HG03039 (cell line): ENCODE measurements around the gene RIMS3.
"Not testable (repeated sequence)": the region's sequence is repeated elsewhere in the genome, so short reads cannot be mapped to it uniquely, and the experiment has no call there.

Experiments
- ATAC-seq: cut with Tn5 transposase; IDR thresholded peaks from one replicate; pipeline ENCODE4 v1.9.1; 2021; ENCODE audit warnings: mild to moderate bottlenecking, moderate library complexity; ENCODE audit not compliant: unreplicated experiment

RIMS3 gene

GRCh38 chr1:40633523-40633922, 32.0 kb downstream of the RIMS3 start:
- no peak for ATAC-seq

DNA sequence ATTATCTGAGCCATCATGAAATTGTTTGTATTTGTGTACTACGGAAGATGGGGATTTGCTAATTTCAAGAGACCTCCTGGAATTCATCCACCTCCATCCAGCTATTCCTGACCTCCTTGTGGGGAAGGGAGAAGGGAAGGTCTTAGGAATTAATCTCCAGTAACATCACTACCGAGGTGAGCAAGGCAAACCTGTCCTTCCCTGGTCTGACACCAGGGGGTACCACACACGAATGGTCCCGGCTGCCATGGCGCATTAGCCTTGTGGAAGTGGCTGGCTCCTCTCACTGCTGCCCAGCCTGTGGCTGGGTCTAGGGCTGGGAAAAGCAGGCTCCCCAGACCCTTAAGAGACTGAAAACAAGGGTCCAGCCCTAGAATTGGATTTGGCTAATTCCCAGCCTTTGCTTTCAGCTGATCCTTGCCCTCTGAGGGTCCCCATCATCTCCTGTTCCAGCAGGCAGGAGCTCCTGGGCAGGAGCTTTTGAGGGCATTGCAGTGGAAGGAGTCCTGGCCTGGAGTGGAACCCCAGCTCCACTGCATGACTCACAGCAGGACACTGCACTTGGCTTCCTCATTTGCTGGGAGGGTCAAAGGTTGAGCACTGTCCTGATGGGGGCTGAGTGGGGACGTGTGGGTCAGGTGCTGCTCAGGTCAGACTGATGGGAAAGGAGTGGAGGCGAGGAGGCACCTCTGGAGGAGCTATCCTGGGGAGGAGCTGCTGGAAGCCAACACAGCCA, 34.8 kb downstream of the RIMS3 start:
- ATAC-seq, result no peak

GRCh38 chr1:40629546-40629945, 35.9 kb downstream of the RIMS3 start:
- ATAC-seq, result not testable (repeated sequence)

DNA sequence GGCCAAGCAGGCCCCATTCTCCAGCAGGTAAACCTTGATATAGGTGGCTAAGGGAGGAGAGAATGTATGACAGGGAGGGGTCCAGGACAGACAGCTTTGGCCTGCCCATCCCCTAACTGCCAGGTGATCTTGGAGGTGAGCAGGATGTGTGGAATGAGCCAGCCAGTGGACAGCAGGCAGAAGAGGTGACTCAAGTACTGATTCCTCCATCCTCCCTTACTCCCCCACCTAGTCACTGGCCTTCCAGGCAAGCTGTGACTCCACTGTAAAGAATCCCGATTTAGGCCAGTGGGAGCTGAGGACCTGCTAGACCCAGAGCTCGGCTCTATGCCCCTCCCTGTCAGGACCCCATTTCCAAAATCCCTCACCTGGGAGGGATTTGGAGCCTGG, 36.6 kb downstream of the RIMS3 start:
- no peak for ATAC-seq

DNA sequence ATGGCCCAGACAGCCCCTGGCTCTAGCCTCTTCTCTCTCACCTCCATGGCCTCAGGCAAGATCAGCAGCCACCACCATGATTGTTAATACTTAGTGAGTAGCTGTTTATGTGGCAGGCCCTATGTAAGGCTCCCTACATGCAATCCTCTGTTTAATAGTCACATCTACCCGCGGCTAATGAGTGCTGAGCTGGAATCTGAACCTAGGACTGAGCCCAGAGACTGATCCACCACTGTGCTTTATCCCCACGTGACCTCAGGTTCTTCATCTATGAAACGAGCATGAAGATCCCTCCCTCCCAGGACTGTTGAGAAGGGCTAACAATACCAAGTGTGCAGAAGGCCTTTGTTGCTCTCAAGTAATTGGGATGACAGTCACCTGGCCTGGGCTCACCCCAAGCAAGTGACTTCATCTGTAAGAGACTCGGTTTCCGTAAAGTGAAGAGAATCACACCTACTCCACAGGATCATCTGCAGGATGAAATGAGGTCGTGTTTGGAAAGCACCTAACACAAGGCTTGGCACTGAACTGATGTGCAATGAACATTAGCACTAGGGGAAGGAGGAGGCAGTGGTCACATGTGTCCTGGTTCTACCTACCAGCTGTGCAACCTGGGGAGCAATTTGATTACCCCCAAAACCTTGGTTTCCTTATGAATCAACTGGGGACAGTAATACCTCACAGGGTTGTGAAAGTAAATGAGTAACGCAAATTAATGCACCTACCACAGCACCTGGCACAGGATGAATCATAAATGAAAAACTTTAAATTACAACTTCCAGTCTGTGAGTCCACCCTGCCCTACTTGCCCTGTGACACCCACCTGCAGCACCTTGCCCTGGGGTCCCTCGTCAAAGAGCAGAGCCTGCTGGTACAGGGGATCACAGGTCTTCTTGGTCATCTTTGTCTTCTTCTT, 37.2 kb downstream of the RIMS3 start:
- ATAC-seq, result no peak

- no peak for ATAC-seq
Observed at GRCh38 chr1:40626383-40626770, 39.1 kb downstream of the RIMS3 start.

DNA sequence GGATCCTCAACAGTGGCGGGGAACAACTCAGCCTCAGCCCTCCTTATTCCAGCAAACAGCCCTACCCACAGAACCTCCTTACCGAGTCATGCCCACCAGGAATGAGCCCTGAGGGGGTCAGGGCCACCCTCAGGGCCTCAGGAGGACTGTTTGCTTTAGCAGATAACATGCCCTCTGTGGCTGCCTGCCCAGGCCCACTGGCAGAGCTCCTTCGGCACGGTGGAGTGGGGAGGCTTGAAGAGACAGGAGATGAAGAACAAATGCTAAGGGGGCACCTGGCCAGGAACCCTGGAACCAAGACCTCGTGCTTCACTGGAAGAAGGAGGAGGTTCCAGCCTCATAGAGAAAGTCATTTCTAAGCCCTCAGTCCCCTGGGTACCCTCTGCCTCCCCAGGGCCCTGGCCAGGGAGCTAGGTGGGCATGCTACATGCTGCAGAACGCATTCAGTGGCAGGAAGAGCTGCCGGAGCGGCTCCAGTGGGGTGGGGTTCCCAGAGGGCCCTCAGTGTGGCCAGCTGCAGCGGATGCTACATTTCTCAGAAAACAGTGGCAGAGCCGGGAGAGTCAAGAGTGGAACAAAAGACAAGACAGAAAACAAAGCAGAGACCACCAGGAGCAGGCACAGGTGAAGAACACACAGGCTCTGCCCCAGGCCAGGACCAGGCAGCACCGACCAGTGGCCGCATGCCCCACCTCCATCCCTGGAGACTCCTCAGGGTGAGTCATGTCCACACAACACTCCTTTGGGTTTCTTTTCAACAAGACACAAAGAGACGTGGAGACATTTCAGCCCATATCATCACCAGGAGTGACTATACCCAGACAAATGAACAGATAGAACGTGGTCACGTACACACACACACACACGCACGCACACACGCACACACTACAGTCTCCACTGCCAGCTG, 39.8 kb downstream of the RIMS3 start:
- no peak for ATAC-seq

- ATAC-seq, result no peak
Observed at GRCh38 chr1:40625076-40625475, 40.4 kb downstream of the RIMS3 start.

- no peak for ATAC-seq
Observed at GRCh38 chr1:40622936-40623629, 42.4 kb downstream of the RIMS3 start.

GRCh38 chr1:40621821-40622450, 43.5 kb downstream of the RIMS3 start:
- no peak for ATAC-seq

GRCh38 chr1:40620586-40621210, 44.8 kb downstream of the RIMS3 start:
- ATAC-seq, result no peak

- ATAC-seq, result no peak
Observed at GRCh38 chr1:40620150-40620549, 45.3 kb downstream of the RIMS3 start.

GRCh38 chr1:40618108-40618507, 47.4 kb downstream of the RIMS3 start:
- ATAC-seq, result no peak

DNA sequence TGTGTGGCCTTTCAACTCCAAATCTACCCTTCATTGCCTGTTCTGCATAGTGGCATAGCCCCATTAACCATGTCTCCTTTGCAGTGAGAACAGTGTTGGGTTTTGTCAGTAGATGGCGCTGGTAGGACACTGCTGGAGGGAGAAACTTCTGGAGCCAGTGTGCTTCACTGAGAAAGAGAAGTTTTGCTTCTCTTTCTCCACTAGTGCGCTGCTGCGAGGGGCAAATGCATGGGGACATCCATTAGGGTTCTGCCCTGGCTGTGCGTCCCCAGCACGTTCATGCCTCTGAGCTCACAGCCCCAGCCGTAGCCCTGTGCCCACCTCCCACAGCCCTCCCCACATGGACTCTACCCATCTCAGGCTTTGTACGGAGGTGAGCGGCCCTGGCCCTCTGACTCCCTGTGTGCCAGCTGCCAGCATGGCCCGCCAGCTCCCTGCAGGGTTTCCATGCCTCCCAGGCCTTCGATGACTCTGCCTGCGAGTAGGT, 53.1 kb downstream of the RIMS3 start:
- ATAC-seq, result no peak

DNA sequence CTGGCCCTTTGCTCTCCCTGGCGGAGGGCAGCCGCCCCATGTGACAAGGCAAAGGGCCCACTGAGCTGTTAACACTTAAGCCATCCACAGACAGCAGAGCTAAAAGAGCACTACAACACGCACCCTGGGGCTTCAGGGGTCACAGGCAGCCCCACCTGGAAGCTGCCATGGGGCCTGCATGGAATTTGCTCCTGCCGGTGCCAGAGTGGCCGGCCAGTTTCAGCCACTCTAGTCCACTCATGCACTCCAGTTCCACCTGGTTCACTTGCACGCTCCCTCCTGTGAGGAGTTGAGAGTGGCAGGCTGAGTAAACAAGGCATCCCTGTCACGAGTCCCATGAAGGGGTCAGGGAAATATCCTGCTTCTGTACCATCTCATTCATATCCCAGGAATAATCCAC, 55.3 kb downstream of the RIMS3 start:
- ATAC-seq, result no peak

DNA sequence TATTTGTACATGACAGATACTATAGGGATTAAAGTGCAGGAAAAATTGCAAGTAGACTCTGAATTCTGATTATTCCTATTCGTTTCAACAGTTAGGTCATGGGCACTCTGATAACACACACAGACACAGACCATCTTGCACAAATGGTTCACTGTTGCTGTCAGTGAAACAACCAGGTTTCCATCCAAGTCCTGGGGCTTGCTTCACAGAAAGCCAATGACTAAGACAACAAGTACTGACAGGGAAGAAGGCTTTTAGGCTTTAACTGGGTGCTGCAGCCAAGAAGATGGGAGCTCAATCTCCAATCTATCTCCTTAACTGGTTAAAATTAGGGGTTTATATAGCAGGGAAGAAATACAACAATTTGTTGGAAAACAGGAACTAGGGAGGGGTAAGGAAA, 57.6 kb downstream of the RIMS3 start:
- ATAC-seq, result no peak

DNA sequence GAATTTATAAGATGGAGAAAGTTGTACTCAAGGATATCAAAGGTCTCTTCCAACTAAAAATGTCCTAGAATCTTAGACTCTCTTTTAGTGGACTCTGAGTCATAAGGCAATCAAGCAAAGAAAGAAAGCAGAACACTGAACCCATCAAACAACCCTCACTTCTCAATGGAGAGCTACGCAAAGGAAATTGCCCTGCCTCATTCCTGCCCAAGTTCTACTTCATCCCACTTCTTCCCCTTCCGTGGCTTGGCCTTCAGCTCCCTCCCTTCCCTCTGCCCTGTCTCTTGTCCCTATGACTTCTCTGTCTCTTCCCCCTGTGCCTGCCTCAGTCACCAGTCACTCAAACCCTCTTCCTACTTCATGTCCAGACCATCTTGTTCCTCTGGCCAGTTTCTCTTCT, 58.5 kb downstream of the RIMS3 start:
- no peak for ATAC-seq

- no peak for ATAC-seq
Observed at GRCh38 chr1:40606194-40606593, 59.3 kb downstream of the RIMS3 start.

DNA sequence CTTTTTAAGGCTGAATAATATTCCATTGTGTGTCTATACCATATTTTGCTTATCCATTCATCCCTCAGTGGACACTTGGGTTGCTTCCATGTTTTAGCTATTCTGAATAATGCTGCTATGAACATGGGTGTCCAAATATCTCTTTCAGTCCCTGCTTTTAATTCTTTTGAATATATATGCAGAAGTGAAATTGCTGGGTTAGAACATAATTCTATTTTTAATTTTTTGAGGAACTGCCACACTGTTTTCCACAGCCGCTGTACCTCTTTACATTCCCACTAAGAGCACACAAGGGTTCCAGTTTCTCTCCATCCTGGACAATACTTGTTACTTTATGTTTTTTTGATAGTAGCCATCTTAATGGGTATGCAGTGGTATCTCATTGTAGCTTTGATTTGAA, 65.6 kb downstream of the RIMS3 start:
- ATAC-seq, result no peak

DNA sequence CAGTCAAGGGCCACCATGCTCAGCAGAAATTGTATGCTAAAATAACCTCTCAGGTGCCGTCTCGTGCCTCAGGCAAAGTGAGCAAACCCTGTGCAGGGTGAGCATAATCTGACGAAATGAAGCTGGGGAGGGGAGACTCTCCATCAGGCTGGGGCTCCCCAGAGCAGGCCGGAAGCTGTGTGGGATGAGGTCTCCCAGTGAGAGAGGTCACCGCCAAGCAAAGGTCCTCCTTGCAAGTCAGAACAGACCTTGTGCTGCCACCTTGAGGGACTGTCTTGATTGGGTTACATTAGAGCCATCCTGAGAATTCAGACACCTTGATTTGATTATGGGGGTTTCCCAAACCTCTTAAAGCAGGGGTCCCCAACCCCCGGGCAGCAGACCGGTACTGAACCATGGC, 69.9 kb downstream of the RIMS3 start:
- no peak for ATAC-seq
